ENCODE measurements around the gene NFIX. TPM values are rescaled to one million over a fixed set of nuclear protein-coding genes. Genes with fewer than 3 reads are reported as not detected.

NFIX gene
- total and polyA plus RNA-seq, 2 of the 13 experiments (the other 11 are each of a cell fraction or from before 2014, with no cell fraction given) = 3.4 to 5.4 TPM

DNA sequence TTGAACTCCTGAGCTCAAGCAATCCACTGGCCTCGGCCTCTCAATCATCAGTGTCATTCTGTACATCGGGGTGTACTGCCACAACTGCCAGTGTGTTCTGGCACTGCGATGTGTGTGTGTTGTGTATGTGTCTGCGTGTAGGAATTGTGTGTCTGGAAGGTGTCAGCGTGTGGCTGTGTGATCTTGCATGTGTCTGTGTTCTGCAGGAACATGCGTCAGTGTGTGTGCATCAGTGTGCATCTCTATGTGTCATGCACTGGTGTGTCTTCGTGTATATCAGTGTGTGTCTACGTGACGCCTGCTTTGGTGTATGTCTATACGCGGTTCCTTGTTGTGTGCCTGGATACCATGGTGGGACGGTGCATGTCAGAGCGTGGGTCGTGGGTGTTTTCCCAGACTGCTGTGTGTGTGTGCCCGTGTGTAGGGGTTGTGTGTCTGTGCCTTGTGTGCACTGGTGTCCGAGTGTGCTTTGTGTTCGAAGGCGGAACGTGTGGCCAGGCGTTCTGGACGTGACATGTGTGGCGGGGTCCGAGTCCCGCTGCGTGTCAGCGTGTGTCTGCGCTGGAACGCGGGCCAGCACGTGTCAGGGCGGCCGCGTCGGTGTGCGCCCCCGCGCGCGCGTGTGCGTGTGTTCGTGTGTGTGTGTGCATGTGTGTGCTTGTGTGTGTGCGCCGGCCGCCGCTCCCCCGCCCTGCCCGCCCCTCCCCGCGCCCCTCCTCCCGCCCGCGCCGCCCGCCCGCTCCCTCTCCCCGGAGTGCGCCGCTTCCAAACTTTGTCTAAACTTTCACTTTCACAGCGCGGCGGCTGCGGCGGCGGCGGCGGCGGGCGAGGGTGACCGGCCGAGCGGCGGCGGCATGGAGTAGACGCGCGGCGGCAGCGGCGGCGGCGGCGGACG is at the start of gene NFIX (continued):
- TF ChIP-seq, protein P1, sequence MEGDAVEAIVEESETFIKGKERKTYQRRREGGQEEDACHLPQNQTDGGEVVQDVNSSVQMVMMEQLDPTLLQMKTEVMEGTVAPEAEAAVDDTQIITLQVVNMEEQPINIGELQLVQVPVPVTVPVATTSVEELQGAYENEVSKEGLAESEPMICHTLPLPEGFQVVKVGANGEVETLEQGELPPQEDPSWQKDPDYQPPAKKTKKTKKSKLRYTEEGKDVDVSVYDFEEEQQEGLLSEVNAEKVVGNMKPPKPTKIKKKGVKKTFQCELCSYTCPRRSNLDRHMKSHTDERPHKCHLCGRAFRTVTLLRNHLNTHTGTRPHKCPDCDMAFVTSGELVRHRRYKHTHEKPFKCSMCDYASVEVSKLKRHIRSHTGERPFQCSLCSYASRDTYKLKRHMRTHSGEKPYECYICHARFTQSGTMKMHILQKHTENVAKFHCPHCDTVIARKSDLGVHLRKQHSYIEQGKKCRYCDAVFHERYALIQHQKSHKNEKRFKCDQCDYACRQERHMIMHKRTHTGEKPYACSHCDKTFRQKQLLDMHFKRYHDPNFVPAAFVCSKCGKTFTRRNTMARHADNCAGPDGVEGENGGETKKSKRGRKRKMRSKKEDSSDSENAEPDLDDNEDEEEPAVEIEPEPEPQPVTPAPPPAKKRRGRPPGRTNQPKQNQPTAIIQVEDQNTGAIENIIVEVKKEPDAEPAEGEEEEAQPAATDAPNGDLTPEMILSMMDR (CRISPR knock-in tag; IDR thresholded peaks at IDR 0.05) = peak; percentile 10; the same call in 1 of the 2 replicates
- TF ChIP-seq NCOA2 (CRISPR knock-in tag; IDR thresholded peaks at IDR 0.05) = no peak
- no peak for TF ChIP-seq ZNF556 (CRISPR knock-in tag; IDR thresholded peaks at IDR 0.05; ENCODE audit: borderline replicate concordance)
- TF ChIP-seq CBX1 (IDR thresholded peaks at IDR 0.05; ENCODE audit: low read depth) = no peak
- TF ChIP-seq, protein P2, sequence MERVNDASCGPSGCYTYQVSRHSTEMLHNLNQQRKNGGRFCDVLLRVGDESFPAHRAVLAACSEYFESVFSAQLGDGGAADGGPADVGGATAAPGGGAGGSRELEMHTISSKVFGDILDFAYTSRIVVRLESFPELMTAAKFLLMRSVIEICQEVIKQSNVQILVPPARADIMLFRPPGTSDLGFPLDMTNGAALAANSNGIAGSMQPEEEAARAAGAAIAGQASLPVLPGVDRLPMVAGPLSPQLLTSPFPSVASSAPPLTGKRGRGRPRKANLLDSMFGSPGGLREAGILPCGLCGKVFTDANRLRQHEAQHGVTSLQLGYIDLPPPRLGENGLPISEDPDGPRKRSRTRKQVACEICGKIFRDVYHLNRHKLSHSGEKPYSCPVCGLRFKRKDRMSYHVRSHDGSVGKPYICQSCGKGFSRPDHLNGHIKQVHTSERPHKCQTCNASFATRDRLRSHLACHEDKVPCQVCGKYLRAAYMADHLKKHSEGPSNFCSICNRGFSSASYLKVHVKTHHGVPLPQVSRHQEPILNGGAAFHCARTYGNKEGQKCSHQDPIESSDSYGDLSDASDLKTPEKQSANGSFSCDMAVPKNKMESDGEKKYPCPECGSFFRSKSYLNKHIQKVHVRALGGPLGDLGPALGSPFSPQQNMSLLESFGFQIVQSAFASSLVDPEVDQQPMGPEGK (CRISPR knock-in tag; IDR thresholded peaks at IDR 0.05) = peak; percentile 35; the same call in 1 of the 2 replicates
- TF ChIP-seq, protein P3, sequence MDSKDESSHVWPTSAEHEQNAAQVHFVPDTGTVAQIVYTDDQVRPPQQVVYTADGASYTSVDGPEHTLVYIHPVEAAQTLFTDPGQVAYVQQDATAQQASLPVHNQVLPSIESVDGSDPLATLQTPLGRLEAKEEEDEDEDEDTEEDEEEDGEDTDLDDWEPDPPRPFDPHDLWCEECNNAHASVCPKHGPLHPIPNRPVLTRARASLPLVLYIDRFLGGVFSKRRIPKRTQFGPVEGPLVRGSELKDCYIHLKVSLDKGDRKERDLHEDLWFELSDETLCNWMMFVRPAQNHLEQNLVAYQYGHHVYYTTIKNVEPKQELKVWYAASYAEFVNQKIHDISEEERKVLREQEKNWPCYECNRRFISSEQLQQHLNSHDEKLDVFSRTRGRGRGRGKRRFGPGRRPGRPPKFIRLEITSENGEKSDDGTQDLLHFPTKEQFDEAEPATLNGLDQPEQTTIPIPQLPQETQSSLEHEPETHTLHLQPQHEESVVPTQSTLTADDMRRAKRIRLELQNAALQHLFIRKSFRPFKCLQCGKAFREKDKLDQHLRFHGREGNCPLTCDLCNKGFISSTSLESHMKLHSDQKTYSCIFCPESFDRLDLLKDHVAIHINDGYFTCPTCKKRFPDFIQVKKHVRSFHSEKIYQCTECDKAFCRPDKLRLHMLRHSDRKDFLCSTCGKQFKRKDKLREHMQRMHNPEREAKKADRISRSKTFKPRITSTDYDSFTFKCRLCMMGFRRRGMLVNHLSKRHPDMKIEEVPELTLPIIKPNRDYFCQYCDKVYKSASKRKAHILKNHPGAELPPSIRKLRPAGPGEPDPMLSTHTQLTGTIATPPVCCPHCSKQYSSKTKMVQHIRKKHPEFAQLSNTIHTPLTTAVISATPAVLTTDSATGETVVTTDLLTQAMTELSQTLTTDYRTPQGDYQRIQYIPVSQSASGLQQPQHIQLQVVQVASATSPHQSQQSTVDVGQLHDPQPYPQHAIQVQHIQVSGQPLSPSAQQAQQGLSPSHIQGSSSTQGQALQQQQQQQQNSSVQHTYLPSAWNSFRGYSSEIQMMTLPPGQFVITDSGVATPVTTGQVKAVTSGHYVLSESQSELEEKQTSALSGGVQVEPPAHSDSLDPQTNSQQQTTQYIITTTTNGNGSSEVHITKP (CRISPR knock-in tag; IDR thresholded peaks at IDR 0.05; ENCODE audit: low read depth) = no peak
- peak in 1 of 2 experiments; percentile 89; a peak in 1 of 4 replicates for TF ChIP-seq KLF16 (CRISPR knock-in tag; IDR thresholded peaks at IDR 0.05)
- no peak for TF ChIP-seq PAX8 (CRISPR knock-in tag; IDR thresholded peaks at IDR 0.05; ENCODE audit: borderline replicate concordance)
- TF ChIP-seq NR2F2 (IDR thresholded peaks at IDR 0.05; ENCODE audit: borderline replicate concordance, low read depth) = no peak
- no peak for TF ChIP-seq RFX1 (IDR thresholded peaks at IDR 0.05)
- TF ChIP-seq, protein P4, sequence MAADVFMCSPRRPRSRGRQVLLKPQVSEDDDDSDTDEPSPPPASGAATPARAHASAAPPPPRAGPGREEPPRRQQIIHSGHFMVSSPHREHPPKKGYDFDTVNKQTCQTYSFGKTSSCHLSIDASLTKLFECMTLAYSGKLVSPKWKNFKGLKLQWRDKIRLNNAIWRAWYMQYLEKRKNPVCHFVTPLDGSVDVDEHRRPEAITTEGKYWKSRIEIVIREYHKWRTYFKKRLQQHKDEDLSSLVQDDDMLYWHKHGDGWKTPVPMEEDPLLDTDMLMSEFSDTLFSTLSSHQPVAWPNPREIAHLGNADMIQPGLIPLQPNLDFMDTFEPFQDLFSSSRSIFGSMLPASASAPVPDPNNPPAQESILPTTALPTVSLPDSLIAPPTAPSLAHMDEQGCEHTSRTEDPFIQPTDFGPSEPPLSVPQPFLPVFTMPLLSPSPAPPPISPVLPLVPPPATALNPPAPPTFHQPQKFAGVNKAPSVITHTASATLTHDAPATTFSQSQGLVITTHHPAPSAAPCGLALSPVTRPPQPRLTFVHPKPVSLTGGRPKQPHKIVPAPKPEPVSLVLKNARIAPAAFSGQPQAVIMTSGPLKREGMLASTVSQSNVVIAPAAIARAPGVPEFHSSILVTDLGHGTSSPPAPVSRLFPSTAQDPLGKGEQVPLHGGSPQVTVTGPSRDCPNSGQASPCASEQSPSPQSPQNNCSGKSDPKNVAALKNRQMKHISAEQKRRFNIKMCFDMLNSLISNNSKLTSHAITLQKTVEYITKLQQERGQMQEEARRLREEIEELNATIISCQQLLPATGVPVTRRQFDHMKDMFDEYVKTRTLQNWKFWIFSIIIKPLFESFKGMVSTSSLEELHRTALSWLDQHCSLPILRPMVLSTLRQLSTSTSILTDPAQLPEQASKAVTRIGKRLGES (CRISPR knock-in tag; IDR thresholded peaks at IDR 0.05; ENCODE audit: borderline replicate concordance) = no peak
- TF ChIP-seq, protein P5, sequence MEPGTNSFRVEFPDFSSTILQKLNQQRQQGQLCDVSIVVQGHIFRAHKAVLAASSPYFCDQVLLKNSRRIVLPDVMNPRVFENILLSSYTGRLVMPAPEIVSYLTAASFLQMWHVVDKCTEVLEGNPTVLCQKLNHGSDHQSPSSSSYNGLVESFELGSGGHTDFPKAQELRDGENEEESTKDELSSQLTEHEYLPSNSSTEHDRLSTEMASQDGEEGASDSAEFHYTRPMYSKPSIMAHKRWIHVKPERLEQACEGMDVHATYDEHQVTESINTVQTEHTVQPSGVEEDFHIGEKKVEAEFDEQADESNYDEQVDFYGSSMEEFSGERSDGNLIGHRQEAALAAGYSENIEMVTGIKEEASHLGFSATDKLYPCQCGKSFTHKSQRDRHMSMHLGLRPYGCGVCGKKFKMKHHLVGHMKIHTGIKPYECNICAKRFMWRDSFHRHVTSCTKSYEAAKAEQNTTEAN (CRISPR knock-in tag; conservative IDR thresholded peaks at IDR 0.05) = peak; percentile 77; the same call in 1 of the 2 replicates
- TF ChIP-seq, protein P6, sequence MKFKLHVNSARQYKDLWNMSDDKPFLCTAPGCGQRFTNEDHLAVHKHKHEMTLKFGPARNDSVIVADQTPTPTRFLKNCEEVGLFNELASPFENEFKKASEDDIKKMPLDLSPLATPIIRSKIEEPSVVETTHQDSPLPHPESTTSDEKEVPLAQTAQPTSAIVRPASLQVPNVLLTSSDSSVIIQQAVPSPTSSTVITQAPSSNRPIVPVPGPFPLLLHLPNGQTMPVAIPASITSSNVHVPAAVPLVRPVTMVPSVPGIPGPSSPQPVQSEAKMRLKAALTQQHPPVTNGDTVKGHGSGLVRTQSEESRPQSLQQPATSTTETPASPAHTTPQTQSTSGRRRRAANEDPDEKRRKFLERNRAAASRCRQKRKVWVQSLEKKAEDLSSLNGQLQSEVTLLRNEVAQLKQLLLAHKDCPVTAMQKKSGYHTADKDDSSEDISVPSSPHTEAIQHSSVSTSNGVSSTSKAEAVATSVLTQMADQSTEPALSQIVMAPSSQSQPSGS (CRISPR knock-in tag; IDR thresholded peaks at IDR 0.05) = no peak
